Endothelial cell (in vitro differentiated cells): Measurements from ENCODE around the gene SMYD1. TPM values are rescaled to one million over a fixed set of nuclear protein-coding genes. Genes with fewer than 3 reads are reported as not detected.

Experiments
- DNase-seq: peaks from one replicate; pipeline ENCODE4 v3.0.0; 2021; ENCODE audit warnings: low spot score
- H3K27ac Mint-ChIP-seq: one replicate; pipeline ENCODE4 v1.8.0; 2021; ENCODE audit warnings: mixed read lengths, inconsistent platforms; ENCODE audit not compliant: unreplicated experiment
- H3K27me3 Mint-ChIP-seq: one replicate; pipeline ENCODE4 v1.8.0; 2021; ENCODE audit warnings: mild to moderate bottlenecking, moderate library complexity, mixed read lengths, inconsistent platforms; ENCODE audit not compliant: unreplicated experiment
- H3K36me3 Mint-ChIP-seq: one replicate; pipeline ENCODE4 v1.8.0; 2021; ENCODE audit warnings: mild to moderate bottlenecking, low read depth, mixed read lengths, inconsistent platforms; ENCODE audit not compliant: unreplicated experiment
- H3K4me1 Mint-ChIP-seq: one replicate; pipeline ENCODE4 v1.8.0; 2021; ENCODE audit warnings: mild to moderate bottlenecking, mixed read lengths, inconsistent platforms; ENCODE audit not compliant: unreplicated experiment
- H3K4me3 Mint-ChIP-seq: one replicate; pipeline ENCODE4 v1.8.0; 2021; ENCODE audit warnings: mild to moderate bottlenecking, mixed read lengths, inconsistent platforms; ENCODE audit not compliant: unreplicated experiment
- H3K9me3 Mint-ChIP-seq: one replicate; pipeline ENCODE4 v1.8.0; 2021; ENCODE audit warnings: mixed read lengths, inconsistent platforms; ENCODE audit not compliant: unreplicated experiment
- CTCF ChIP-seq: fragments of 200-600 bp; sonication (generic); IDR thresholded peaks from one replicate; pipeline ENCODE4 v1.5.0; 2021; ENCODE audit warnings: antibody characterized with exemption; ENCODE audit not compliant: unreplicated experiment
- total RNA-seq: library from RNA; stranded (reverse); fragmentation: NEBNext Ultra II Directional; extraction: Animal tissue kit (Norgen Biotek cat#: 25700); gene quantifications from one replicate; pipeline ENCODE4 v1.2.1, GENCODE V29; 2021; ENCODE audit not compliant: unreplicated experiment

Gene SMYD1
- total RNA-seq, 1 donor from 2014 or later: not detected

- TF ChIP-seq CTCF: no peak
Observed at GRCh38 chr2:88123164-88123974, 55.7 kb downstream of the SMYD1 start.

GRCh38 chr2:88123975-88124917 is 56.6 kb downstream of the SMYD1 start:
- Mint-ChIP-seq H3K9me3 (no peaks in the 10 kb centered on the region), H3K4me1 (no peaks in the 10 kb centered on the region), H3K27me3 (peaks cover 18% of the 10 kb centered on the region), H3K36me3 (no peaks in the 10 kb centered on the region), H3K27ac (no peak overlapping the region), H3K4me3 (no peak overlapping the region)
- DNase-seq: no peak
- TF ChIP-seq CTCF: no peak

More at GRCh38 chr2:88123164-88123974, 55.7 kb downstream of the SMYD1 start:
- H3K9me3 Mint-ChIP-seq: no peaks in the 10 kb centered on the region
- H3K27me3 Mint-ChIP-seq: peaks cover 18% of the 10 kb centered on the region
- H3K4me1 Mint-ChIP-seq: no peaks in the 10 kb centered on the region
- no peak for DNase-seq
- H3K27ac Mint-ChIP-seq: no peak overlapping the region
- H3K36me3 Mint-ChIP-seq: no peaks in the 10 kb centered on the region
- no peak overlapping the region for H3K4me3 Mint-ChIP-seq

- no peak for DNase-seq
- Mint-ChIP-seq H3K27me3 (peaks cover 21% of the 10 kb centered on the region), H3K9me3 (no peaks in the 10 kb centered on the region), H3K4me3 (no peak overlapping the region), H3K36me3 (no peaks in the 10 kb centered on the region), H3K4me1 (no peaks in the 10 kb centered on the region), H3K27ac (no peak overlapping the region)
- TF ChIP-seq CTCF: no peak
Observed at GRCh38 chr2:88125344-88125923, 57.8 kb downstream of the SMYD1 start.

GRCh38 chr2:88125924-88126771 is 58.5 kb downstream of the SMYD1 start:
- no peaks in the 10 kb centered on the region for H3K9me3 Mint-ChIP-seq
- peaks cover 21% of the 10 kb centered on the region for H3K27me3 Mint-ChIP-seq
- DNase-seq: no peak
- H3K27ac Mint-ChIP-seq: no peak overlapping the region
- no peaks in the 10 kb centered on the region for H3K36me3 Mint-ChIP-seq
- no peak overlapping the region for H3K4me3 Mint-ChIP-seq
- no peak for TF ChIP-seq CTCF
- H3K4me1 Mint-ChIP-seq: no peaks in the 10 kb centered on the region
